22Rv1 (cell line): ENCODE data around the gene C9orf72.

Experiments
- ZFX ChIP-seq: fragments of 450-650 bp; IDR thresholded peaks from 2 replicates; pipeline ENCODE4 v1.6.1; 2017; ENCODE audit warnings: antibody characterized with exemption, borderline replicate concordance
- TF ChIP-seq, protein P1 (sequence below): fragments of 450-650 bp; IDR thresholded peaks from 2 replicates; pipeline ENCODE4 v1.5.1; 2017; ENCODE audit warnings: mild to moderate bottlenecking

DNA sequence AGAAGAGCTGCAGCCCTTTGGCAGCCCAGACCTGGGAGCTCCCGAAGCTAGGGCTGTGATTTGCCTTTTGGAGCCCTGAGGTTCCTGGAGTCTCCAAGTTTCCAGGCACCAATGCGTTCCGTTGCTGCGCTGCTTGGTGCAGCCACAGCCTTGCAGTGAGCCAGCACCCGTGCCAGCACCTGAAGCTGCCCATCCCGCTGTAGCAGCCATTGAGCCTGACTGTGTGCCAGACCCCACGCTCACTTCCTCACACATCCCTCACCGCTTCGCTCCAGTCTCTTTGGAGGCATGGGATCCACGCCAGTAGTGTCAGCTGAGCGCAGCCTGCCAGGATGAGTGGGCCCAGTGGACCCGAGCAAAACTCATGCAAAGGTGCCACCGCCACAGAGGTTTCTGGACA, 22.5 kb upstream of the C9orf72 start:
- TF ChIP-seq, protein P1, sequence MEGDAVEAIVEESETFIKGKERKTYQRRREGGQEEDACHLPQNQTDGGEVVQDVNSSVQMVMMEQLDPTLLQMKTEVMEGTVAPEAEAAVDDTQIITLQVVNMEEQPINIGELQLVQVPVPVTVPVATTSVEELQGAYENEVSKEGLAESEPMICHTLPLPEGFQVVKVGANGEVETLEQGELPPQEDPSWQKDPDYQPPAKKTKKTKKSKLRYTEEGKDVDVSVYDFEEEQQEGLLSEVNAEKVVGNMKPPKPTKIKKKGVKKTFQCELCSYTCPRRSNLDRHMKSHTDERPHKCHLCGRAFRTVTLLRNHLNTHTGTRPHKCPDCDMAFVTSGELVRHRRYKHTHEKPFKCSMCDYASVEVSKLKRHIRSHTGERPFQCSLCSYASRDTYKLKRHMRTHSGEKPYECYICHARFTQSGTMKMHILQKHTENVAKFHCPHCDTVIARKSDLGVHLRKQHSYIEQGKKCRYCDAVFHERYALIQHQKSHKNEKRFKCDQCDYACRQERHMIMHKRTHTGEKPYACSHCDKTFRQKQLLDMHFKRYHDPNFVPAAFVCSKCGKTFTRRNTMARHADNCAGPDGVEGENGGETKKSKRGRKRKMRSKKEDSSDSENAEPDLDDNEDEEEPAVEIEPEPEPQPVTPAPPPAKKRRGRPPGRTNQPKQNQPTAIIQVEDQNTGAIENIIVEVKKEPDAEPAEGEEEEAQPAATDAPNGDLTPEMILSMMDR, result no peak
- no peak for TF ChIP-seq ZFX
